GM23338 (cell line): ENCODE measurements around the gene F2RL3. TPM values are rescaled to one million over a fixed set of nuclear protein-coding genes. Genes with fewer than 3 reads are reported as not detected.

ENCODE experiments used
- ATAC-seq: fragments of 200-7000 bp; cut with Tn5 transposase; 3 replicates; pipeline ENCODE4 v1.9.1; 2020
- DNase-seq: peaks from one replicate; pipeline ENCODE4 v3.0.0-alpha.2; 2015; ENCODE audit warnings: low spot score
- H2AFZ ChIP-seq: fragments of 200-600 bp; sonication (generic); 2 replicates; pipeline ENCODE4 v1.8.0; 2016; ENCODE audit warnings: antibody characterized with exemption, mild to moderate bottlenecking, moderate library complexity
- H3F3A ChIP-seq: fragments of 200-600 bp; sonication (generic); replicated peaks from 2 replicates; pipeline ENCODE4 v1.8.0; 2017; ENCODE audit warnings: antibody characterized with exemption, mixed run types, low read depth
- H3K27ac ChIP-seq: fragments of 200-600 bp; sonication (generic); 2 replicates; pipeline ENCODE4 v1.6.1; 2016; ENCODE audit warnings: low read depth
- H3K27me3 ChIP-seq: fragments of 200-600 bp; sonication (generic); 2 replicates; pipeline ENCODE4 v1.8.0; 2016; ENCODE audit warnings: mild to moderate bottlenecking, mixed run types, moderate library complexity; ENCODE audit not compliant: insufficient read depth
- H3K36me3 ChIP-seq: fragments of 200-600 bp; sonication (generic); 2 replicates; pipeline ENCODE4 v1.8.0; 2016; ENCODE audit warnings: mild to moderate bottlenecking; ENCODE audit not compliant: insufficient read depth
- H3K4me1 ChIP-seq: fragments of 200-600 bp; sonication (generic); 2 replicates; pipeline ENCODE4 v1.8.0; 2016; ENCODE audit warnings: mild to moderate bottlenecking, moderate library complexity; ENCODE audit not compliant: insufficient read depth
- H3K4me2 ChIP-seq: fragments of 200-600 bp; sonication (generic); 2 replicates; pipeline ENCODE4 v1.7.1; 2017; ENCODE audit warnings: mixed run types
- H3K4me3 ChIP-seq: fragments of 200-600 bp; sonication (generic); 2 replicates; pipeline ENCODE4 v1.6.1; 2016; ENCODE audit warnings: mixed run types
- H3K79me2 ChIP-seq: fragments of 200-600 bp; sonication (generic); replicated peaks from 2 replicates; pipeline ENCODE4 v1.8.0; 2017; ENCODE audit warnings: mild to moderate bottlenecking; ENCODE audit not compliant: insufficient read depth
- H3K9me2 ChIP-seq: fragments of 200-600 bp; sonication (generic); 2 replicates; pipeline ENCODE4 v1.8.0; 2017; ENCODE audit not compliant: insufficient read depth
- H4K20me1 ChIP-seq: fragments of 200-600 bp; sonication (generic); replicated peaks from 2 replicates; pipeline ENCODE4 v1.8.0; 2017; ENCODE audit warnings: mild to moderate bottlenecking; ENCODE audit not compliant: insufficient read depth
- H3K27ac Mint-ChIP-seq: 2 replicates; pipeline ENCODE4 v1.8.0; 2020; ENCODE audit warnings: inconsistent platforms, mild to moderate bottlenecking, moderate library complexity, mixed read lengths
- H3K27me3 Mint-ChIP-seq: 3 replicates; pipeline ENCODE4 v1.8.0; 2022; ENCODE audit warnings: low read depth, mild to moderate bottlenecking, moderate library complexity, mixed read lengths, inconsistent platforms; ENCODE audit not compliant: insufficient read depth, poor library complexity
- H3K36me3 Mint-ChIP-seq: 3 replicates; pipeline ENCODE4 v1.8.0; 2021; ENCODE audit warnings: low read depth, mild to moderate bottlenecking, inconsistent platforms, moderate library complexity, mixed read lengths
- H3K4me1 Mint-ChIP-seq: 3 replicates; pipeline ENCODE4 v1.8.0; 2020; ENCODE audit warnings: mild to moderate bottlenecking, inconsistent platforms, mixed read lengths
- H3K4me3 Mint-ChIP-seq: 3 replicates; pipeline ENCODE4 v1.8.0; 2021; ENCODE audit warnings: moderate library complexity, mild to moderate bottlenecking, inconsistent platforms, mixed read lengths
- H3K9me3 Mint-ChIP-seq: 3 replicates; pipeline ENCODE4 v1.8.0; 2020; ENCODE audit warnings: moderate library complexity, mild to moderate bottlenecking, inconsistent platforms, mixed read lengths
- EZH2phosphoT487 ChIP-seq: fragments of 200-600 bp; sonication (generic); IDR thresholded peaks from one replicate; pipeline ENCODE4 v1.8.1; 2018; ENCODE audit warnings: antibody characterized with exemption; ENCODE audit not compliant: unreplicated experiment
- NANOG ChIP-seq: IDR thresholded peaks from 2 replicates; pipeline ENCODE4 v1.6.1; 2016; ENCODE audit warnings: antibody characterized with exemption, borderline replicate concordance
- polyA plus RNA-seq: library from polyadenylated mRNA; unstranded; fragments of >200 nt; fragmentation: Nextera tagmentation; extraction: Ambion mirVana; gene quantifications from 2 replicates; pipeline ENCODE4 v1.2.1, GENCODE V29; 2016
- total RNA-seq: library from RNA; depleted of rRNA; stranded (reverse); fragments of >200 nt; shearing (Covaris generic); gene quantifications from 2 replicates; pipeline ENCODE4 v1.2.3, GENCODE V29; 2014
- TF ChIP-seq, protein P1 (sequence below): fragments of 250-450 bp; sonication (Bioruptor Pico); IDR thresholded peaks from 2 replicates; pipeline ENCODE4 v1.5.0; 2020; ENCODE audit warnings: mild to moderate bottlenecking, moderate library complexity
- TF ChIP-seq, protein P2 (sequence below), 2 experiments: fragments of 200-600 bp in 1 of 2; sonication (generic) in 1 of 2; conservative IDR thresholded peaks; 2 replicates each; pipeline versions ENCODE4 v1.5.1 to v1.6.1; 2016 to 2017; ENCODE audit warnings: antibody characterized with exemption in 2 of 2, low read depth in 2 of 2, mild to moderate bottlenecking in 2 of 2, moderate library complexity in 1 of 2

Gene F2RL3
- total and polyA plus RNA-seq, 2 experiments from 2014 or later: not detected

DNA sequence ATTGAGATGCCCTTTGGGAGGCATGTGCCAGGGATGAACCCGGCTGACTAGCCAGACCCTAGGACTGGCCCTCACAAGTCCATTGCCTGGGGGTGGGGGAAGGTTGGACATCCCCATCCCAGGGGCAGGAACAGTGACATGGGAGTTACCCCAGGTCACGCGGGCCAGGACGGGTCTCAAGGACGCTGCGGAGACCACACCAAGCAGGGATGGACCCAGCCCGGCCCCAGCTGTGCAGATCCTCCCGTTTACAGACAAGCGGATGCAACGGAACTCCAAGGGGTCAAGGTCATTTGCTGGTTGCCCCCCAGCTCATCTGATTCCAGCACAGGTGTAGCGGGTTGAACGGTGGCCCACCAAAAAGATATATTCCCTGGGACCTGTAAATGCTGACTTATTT lies 20.0 kb downstream of the F2RL3 start (continued):
- TF ChIP-seq, protein P1, sequence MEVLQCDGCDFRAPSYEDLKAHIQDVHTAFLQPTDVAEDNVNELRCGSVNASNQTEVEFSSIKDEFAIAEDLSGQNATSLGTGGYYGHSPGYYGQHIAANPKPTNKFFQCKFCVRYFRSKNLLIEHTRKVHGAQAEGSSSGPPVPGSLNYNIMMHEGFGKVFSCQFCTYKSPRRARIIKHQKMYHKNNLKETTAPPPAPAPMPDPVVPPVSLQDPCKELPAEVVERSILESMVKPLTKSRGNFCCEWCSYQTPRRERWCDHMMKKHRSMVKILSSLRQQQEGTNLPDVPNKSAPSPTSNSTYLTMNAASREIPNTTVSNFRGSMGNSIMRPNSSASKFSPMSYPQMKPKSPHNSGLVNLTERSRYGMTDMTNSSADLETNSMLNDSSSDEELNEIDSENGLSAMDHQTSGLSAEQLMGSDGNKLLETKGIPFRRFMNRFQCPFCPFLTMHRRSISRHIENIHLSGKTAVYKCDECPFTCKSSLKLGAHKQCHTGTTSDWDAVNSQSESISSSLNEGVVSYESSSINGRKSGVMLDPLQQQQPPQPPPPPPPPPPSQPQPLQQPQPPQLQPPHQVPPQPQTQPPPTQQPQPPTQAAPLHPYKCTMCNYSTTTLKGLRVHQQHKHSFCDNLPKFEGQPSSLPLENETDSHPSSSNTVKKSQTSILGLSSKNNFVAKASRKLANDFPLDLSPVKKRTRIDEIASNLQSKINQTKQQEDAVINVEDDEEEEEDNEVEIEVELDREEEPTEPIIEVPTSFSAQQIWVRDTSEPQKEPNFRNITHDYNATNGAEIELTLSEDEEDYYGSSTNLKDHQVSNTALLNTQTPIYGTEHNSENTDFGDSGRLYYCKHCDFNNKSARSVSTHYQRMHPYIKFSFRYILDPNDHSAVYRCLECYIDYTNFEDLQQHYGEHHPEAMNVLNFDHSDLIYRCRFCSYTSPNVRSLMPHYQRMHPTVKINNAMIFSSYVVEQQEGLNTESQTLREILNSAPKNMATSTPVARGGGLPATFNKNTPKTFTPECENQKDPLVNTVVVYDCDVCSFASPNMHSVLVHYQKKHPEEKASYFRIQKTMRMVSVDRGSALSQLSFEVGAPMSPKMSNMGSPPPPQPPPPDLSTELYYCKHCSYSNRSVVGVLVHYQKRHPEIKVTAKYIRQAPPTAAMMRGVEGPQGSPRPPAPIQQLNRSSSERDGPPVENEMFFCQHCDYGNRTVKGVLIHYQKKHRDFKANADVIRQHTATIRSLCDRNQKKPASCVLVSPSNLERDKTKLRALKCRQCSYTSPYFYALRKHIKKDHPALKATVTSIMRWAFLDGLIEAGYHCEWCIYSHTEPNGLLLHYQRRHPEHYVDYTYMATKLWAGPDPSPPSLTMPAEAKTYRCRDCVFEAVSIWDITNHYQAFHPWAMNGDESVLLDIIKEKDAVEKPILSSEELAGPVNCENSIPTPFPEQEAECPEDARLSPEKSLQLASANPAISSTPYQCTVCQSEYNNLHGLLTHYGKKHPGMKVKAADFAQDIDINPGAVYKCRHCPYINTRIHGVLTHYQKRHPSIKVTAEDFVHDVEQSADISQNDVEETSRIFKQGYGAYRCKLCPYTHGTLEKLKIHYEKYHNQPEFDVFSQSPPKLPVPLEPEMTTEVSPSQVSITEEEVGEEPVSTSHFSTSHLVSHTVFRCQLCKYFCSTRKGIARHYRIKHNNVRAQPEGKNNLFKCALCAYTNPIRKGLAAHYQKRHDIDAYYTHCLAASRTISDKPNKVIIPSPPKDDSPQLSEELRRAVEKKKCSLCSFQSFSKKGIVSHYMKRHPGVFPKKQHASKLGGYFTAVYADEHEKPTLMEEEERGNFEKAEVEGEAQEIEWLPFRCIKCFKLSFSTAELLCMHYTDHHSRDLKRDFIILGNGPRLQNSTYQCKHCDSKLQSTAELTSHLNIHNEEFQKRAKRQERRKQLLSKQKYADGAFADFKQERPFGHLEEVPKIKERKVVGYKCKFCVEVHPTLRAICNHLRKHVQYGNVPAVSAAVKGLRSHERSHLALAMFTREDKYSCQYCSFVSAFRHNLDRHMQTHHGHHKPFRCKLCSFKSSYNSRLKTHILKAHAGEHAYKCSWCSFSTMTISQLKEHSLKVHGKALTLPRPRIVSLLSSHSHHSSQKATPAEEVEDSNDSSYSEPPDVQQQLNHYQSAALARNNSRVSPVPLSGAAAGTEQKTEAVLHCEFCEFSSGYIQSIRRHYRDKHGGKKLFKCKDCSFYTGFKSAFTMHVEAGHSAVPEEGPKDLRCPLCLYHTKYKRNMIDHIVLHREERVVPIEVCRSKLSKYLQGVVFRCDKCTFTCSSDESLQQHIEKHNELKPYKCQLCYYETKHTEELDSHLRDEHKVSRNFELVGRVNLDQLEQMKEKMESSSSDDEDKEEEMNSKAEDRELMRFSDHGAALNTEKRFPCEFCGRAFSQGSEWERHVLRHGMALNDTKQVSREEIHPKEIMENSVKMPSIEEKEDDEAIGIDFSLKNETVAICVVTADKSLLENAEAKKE (CRISPR knock-in tag): no peak
- TF ChIP-seq EZH2phosphoT487: no peak

DNA sequence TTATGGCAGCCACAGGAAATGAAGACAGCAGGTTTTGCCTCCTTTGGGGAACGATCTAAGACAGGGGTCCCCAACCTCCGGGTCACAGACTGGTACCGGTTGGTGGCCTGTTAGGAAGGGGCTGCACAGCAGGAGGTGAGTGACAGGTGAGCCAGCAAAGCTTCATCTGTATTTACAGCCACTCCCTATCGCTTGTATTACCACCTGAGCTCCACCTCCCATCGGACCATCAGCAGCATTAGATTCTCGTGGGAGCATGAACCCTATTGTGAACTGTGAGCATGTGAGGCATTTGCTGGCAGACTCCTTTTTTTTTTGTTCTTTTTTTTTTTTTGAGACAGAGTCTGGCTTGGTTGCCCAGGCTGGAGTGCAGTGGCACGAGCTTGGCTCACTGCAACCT lies 22.2 kb downstream of the F2RL3 start:
- H3K36me3 Mint-ChIP-seq: peaks cover 24% of the 10 kb centered on the region
- no peak overlapping the region for H3K4me3 Mint-ChIP-seq
- Histone ChIP-seq H3F3A (no peaks in the 10 kb centered on the region), H3K4me1 (no peaks in the 10 kb centered on the region), H4K20me1 (no peaks in the 10 kb centered on the region), H2AFZ (no peak overlapping the region), H3K4me3 (no peak overlapping the region), H3K27ac (no peak overlapping the region), H3K79me2 (no peaks in the 10 kb centered on the region), H3K27me3 (no peaks in the 10 kb centered on the region), H3K9me2 (no peaks in the 10 kb centered on the region), H3K36me3 (no peaks in the 10 kb centered on the region; the same call in 1 of the 2 replicates), H3K4me2 (no peak overlapping the region)
- H3K4me1 Mint-ChIP-seq: no peaks in the 10 kb centered on the region
- DNase-seq (no peak), ATAC-seq (no peak)
- H3K27me3 Mint-ChIP-seq: peaks cover 2% of the 10 kb centered on the region
- peaks cover 47% of the 10 kb centered on the region for H3K9me3 Mint-ChIP-seq
- no peak overlapping the region for H3K27ac Mint-ChIP-seq
- TF ChIP-seq NANOG (no peak), EZH2phosphoT487 (no peak)
- TF ChIP-seq, protein P2, sequence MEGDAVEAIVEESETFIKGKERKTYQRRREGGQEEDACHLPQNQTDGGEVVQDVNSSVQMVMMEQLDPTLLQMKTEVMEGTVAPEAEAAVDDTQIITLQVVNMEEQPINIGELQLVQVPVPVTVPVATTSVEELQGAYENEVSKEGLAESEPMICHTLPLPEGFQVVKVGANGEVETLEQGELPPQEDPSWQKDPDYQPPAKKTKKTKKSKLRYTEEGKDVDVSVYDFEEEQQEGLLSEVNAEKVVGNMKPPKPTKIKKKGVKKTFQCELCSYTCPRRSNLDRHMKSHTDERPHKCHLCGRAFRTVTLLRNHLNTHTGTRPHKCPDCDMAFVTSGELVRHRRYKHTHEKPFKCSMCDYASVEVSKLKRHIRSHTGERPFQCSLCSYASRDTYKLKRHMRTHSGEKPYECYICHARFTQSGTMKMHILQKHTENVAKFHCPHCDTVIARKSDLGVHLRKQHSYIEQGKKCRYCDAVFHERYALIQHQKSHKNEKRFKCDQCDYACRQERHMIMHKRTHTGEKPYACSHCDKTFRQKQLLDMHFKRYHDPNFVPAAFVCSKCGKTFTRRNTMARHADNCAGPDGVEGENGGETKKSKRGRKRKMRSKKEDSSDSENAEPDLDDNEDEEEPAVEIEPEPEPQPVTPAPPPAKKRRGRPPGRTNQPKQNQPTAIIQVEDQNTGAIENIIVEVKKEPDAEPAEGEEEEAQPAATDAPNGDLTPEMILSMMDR (conservative IDR thresholded peaks at IDR 0.05; ENCODE audit: low read depth in 2 of 2): no peak
- TF ChIP-seq, protein P1 (CRISPR knock-in tag): no peak
